Measurements from ENCODE around the gene TYW5. TPM values are rescaled to one million over a fixed set of nuclear protein-coding genes. Genes with fewer than 3 reads are reported as not detected.

Gene TYW5
- total RNA-seq, 1 experiment from 2014 or later, result 6.0 TPM

DNA sequence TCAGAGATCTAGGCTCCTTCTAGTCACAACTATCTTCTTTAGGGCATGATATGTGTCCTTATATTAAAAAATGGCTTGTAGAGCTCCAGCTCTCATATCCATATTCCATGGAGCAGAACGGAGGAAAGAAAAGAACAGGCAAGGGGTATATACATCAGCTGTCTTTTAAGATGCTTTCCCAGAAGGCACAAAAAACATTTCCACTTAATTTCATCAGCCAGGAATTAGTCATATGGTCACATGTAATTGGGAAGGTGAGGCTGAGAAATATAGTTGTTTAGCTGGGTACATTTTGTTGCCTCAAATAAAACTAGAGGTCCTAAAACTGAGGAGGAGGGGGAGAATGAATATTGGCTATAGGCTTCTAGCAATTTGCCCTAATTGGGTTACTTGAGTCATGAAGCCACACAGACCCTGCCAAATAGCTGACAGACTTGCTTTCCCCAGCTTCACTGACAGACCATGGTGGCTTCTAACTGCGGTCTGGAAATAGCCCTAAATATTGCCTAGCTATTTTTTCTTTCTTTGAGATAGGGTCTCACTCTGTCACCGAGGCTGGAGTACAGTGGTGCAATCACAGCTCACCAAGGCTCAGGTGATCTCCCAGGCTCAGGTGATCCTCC lies 20.1 kb upstream of the TYW5 start:
- DNase-seq (ENCODE audit: low read depth), result no peak

DNA sequence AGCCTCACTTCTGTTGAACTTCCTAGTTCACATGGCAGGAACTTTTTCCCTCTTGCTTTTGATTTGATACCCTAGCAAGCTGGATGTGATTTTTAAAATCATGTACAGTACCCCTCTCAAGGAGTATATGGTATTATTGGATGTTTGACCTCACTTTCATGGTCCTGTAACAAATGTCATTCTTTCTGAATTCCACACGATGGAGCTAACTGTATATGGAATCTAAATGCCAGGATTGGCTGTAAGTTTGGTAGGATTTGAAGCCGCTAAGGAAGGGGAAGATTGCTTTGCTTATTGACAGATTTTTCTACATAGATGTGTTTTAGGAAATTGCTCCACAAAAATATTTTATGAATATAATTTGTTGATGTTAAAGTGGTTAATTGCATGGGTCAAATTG lies 18.4 kb upstream of the TYW5 start:
- DNase-seq (ENCODE audit: low read depth), result no peak

GRCh38 chr2:199972088-199972626 lies 16.9 kb upstream of the TYW5 start:
- no peak for DNase-seq (ENCODE audit: low read depth)

DNA sequence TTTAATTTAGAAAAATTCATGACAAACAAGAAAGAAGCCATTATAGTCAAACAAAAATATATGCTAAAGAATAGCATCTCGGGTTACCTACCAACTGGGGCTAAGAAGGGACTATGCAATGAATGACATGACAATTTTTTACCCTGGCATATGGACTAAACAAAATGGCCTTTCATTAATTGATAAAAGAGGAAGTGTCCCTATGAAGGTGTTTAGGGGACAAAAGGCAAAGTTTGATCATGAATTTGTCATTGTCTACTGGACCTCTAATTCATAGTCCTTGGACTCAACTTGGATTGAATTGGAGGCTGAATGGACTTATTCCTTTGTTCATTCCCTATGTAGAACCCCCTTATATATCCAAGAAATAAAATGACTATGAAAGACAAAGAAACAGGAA lies 12.8 kb upstream of the TYW5 start:
- DNase-seq (ENCODE audit: low read depth), result no peak

DNA sequence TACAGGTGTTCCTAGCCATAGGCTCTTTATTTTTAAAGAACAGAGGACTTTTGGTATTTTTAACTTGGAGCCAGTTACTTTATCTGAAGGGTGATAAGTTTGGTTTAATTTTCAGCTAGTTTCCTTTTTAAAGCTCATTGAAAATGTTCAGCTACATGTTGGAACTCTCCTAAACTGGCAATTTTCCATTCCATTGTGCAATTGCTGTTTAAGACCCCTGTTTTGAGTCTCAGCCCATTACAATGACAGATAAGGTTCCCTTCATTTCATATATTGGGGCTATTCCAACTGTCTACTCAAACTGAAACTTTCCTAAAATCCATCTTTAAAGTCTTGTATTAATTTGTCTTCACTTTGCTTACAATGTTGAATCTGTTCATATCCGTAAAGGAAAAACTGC lies 11.7 kb upstream of the TYW5 start:
- no peak for DNase-seq (ENCODE audit: low read depth)

DNA sequence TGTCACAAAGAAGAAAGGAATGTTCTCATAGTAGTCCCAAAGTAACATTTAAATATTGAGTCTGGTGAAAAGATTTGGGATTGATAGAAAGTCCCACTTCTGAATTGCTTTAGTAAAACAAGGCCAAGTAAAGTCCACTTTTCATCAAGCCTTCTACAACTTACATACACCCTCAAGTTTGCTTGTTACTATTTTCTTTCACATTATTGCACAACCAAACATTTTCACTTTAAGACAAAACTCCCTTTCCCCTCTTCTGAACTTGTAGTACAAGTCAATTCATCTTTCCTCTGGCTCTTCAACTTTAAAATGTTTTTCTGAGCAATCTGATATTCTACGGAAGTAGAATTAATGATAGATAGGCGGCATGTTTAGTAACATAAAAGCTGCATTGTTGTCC lies 11.1 kb upstream of the TYW5 start:
- DNase-seq (ENCODE audit: low read depth), result no peak

DNA sequence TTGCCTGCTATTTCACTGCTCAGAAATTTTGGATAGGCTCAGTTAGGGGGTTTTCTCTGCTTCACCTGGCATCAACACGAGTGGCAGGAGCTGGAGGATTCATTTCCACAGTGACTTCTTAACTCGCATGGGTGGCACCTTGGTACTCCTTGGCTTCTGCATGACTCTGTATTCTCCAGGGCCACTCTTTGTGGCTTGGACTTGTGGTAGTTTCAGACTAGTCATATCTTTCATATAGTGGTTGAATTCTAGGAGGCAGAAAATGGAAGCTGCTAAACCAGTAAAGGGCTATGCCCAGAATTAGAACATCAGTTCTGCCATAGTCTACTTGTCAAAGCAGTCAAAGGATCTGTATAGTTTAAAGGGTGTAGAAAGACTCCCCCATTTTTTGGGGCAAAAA lies 6.9 kb upstream of the TYW5 start:
- no peak for DNase-seq (ENCODE audit: low read depth)

DNA sequence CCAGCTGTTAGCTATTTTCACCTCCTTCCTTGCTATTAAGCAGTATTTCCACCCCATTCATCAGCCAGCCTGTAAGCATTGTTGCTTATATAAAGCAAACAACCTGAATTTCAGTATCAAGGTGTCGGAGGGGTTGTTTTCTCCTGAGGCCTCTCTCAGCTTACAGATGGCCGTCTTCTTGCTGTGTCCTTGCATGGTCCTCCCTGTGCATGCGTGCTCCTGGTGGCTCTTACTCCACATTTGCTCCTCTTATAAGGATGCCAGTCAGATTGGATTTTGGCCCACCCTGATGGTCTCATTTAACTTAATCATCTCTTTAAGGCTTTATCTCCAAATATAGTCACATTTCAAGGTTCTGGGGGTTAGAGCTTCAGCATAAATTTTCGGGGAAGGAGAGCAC lies 2.7 kb upstream of the TYW5 start:
- no peak for DNase-seq (ENCODE audit: low read depth)

DNA sequence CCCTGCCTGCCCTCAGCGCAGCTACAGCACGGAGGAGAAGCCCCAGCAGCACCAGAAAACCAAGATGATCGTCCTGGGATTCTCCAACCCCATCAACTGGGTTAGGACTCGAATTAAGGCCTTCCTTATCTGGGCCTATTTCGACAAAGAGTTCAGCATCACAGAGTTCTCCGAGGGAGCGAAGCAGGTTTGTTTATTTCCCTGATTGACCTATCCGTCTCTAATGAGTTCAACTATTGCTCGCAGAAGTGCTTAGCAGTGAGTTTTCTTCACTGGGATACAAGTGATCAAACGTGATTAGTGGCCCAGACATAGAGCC lies 730 bp upstream of the TYW5 start:
- DNase-seq (ENCODE audit: low read depth), result no peak

DNA sequence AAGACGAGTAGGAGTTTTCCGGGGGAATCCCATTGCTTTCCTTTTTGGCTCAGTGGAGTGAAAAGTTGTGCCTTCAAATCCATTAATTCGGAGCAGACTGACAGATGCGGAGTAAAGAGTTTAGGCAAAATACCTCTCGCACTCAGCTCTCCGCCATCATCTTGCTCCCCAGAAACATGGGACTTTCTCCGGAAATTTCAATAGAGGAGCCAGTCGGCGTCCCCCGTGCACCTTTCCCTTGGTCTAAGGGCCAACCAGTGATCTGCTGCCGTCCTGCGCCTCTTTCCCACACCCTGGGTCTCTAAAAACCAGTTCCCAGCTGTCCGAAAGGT lies 318 bp downstream of the TYW5 start:
- DNase-seq (ENCODE audit: low read depth), result no peak

DNA sequence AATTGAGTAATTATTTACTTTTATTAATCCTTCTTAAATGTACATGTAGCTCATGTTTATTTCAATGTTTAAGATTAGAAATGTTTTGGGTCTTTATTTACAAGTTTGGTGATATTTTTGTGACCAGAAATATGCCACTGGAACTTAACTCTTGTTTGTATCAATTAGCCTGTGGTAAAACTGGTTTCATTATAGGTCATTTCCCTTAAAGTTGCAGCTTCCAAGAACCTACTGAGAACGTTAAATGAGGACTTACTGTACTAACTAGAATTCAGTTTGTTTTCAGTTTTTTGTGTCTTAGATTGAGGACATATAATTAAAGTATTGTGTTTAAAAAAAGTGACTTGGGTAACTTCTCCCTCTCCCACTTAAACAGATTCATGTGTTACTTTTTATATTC lies 4.3 kb downstream of the TYW5 start:
- DNase-seq (ENCODE audit: low read depth), result no peak

GRCh38 chr2:199950396-199950795 lies 4.9 kb downstream of the TYW5 start:
- DNase-seq (ENCODE audit: low read depth), result no peak

- DNase-seq (ENCODE audit: low read depth), result no peak
These were observed 8.5 kb downstream of the TYW5 start for GRCh38 chr2:199946836-199947235.

GRCh38 chr2:199946196-199946595 lies 9.1 kb downstream of the TYW5 start:
- DNase-seq (ENCODE audit: low read depth), result no peak

GRCh38 chr2:199943373-199943772 lies 11.9 kb downstream of the TYW5 start:
- no peak for DNase-seq (ENCODE audit: low read depth)

DNA sequence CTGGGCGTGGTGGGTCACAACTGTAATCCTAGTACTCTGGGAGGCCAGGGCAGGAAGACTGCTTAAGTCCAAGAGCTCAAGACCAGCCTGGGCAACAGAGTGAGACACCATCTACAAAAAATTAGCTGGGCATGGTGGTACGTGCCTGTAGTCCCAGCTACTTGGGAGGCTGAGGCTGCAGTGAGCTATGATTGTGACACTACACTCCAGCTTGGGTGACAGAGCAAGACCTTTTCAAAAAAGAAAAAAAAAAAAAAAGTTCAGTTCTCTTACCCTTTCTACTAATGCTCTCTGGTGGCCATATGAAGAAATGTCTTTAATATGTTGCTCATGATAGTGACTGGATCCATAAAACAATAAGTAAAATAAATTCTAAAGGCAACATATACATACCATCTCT lies 14.9 kb downstream of the TYW5 start:
- DNase-seq (ENCODE audit: low read depth), result no peak

DNA sequence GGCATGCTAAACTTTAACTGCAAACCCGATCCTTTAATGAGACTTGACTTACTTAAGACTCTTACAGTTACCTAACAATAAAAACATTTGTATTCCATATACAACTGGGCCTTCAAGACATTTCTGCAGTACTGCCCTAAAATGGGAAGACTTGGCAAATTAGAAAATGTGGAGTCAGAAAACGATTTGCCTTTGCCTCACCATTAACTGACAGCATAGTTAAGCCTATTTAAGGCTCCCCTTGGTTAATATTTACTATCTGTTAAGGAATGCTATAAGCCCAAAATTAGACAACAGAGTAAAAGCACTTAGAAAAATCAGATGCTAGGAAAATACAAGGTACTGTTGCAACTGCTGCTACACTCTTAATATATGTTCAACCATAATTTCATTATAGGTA lies 18.7 kb downstream of the TYW5 start:
- DNase-seq (ENCODE audit: low read depth), result no peak

DNA sequence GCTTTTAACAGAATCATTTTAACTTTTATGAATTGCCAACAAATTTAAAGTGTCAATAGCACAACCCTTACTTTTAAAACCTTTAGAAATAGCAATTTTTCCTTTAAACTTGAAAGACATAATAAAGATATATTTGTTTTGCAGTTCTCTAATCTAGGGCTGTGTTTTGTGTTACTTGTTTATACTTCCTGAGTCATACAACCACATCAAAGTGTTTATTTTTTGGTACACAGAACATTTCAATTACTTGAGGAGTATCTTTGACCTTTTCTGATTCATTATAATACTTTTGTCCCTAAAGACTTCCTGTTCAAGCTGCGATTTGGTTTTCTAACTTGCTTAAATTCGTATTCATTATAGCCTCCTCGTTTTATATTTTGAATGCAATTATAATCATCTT lies 21.8 kb downstream of the TYW5 start:
- no peak for DNase-seq (ENCODE audit: low read depth)

DNA sequence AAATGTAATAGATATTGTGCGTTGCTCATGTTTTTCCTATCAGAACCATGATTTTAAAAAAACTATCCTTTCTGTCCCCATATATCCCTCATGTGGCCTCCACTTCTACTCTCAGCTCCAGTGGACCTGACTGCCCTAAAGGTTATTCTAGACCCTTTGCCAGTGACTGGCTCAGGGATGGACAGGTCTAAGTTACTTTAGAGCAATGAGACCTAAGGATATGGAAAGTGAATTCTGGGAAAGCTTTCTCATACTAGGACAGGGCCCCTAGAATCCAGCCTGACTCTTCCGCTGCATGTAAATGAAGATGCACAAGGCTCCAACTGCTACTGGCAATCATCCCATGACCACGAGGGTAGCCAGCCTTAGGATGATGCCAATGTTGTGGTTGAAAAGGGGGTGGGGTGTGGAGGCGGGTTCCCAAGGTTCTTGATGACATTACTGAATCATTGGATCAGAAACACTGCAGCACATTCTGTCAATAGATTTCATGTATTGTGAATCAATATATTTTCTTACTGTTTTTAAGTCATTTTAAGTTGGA lies 22.9 kb downstream of the TYW5 start:
- peak; percentile 54 for DNase-seq (ENCODE audit: low read depth)

GRCh38 chr2:199929262-199929661 lies 26.0 kb downstream of the TYW5 start:
- no peak for DNase-seq (ENCODE audit: low read depth)

GRCh38 chr2:199928626-199929025 lies 26.7 kb downstream of the TYW5 start:
- no peak for DNase-seq (ENCODE audit: low read depth)

DNA sequence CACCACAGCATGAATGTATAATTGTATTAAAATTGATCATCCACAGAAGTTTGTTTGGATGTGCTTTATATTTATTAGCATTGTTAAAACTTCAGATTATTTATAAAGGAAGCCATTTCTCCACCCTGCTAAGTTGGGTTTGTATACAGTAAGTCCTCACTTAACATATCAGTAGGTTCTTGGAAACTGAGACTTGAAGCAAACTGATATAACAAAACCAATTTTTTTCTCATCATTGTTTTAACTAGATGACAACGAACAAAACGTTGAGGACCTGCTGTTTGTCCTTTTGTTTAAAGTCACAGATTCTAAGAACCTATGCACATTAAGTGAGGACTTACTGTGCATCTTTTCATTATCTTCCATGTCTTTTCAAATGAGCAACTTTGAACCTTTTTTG lies 27.1 kb downstream of the TYW5 start:
- DNase-seq (ENCODE audit: low read depth), result no peak

- no peak for DNase-seq (ENCODE audit: low read depth)
These were observed 28.5 kb downstream of the TYW5 start for GRCh38 chr2:199926806-199927205.

- DNase-seq (ENCODE audit: low read depth), result no peak
These were observed 31.4 kb downstream of the TYW5 start for GRCh38 chr2:199923924-199924323.

All from Daoy (cell line).